Astrocyte (in vitro differentiated cells and primary cell): Measurements from ENCODE around the gene GBF1. TPM values are rescaled to one million over a fixed set of nuclear protein-coding genes. Genes with fewer than 3 reads are reported as not detected.
A peak's percentile ranks its signal among the peaks of the same experiment; 100 is the strongest.

ENCODE experiments used
- DNase-seq: peaks from one replicate; pipeline ENCODE4 v3.0.0-alpha.2; 2010; ENCODE audit warnings: low read depth
- FAIRE-seq: peaks from 2 replicates; lab custom pipeline; 2011; peaks lifted over from hg19 to GRCh38; lab: Jason Lieb, UNC
- H2AFZ ChIP-seq: 2 replicates; pipeline ENCODE4 v1.6.0; 2012; ENCODE audit warnings: low read depth, low read length, inconsistent platforms
- H3K27ac ChIP-seq: 2 replicates; pipeline ENCODE4 v1.5.1; 2011; ENCODE audit warnings: low read depth, low read length, inconsistent platforms
- H3K27me3 ChIP-seq: 2 replicates; pipeline ENCODE4 v1.6.0; 2011; ENCODE audit warnings: low read length, inconsistent platforms; ENCODE audit not compliant: insufficient read depth
- H3K36me3 ChIP-seq: 2 replicates; pipeline ENCODE4 v1.5.1; 2011; ENCODE audit warnings: low read length, inconsistent platforms; ENCODE audit not compliant: insufficient read depth
- H3K4me1 ChIP-seq: 2 replicates; pipeline ENCODE4 v1.5.1; 2011; ENCODE audit warnings: low read length, inconsistent platforms; ENCODE audit not compliant: insufficient read depth
- H3K4me2 ChIP-seq: 2 replicates; pipeline ENCODE4 v1.6.0; 2012; ENCODE audit warnings: low read length, inconsistent platforms
- H3K4me3 ChIP-seq: 2 replicates; pipeline ENCODE4 v1.5.1; 2011; ENCODE audit warnings: low read depth, mild to moderate bottlenecking, low read length, inconsistent platforms; ENCODE audit not compliant: insufficient read depth
- H3K79me2 ChIP-seq: 2 replicates; pipeline ENCODE4 v1.6.0; 2012; ENCODE audit warnings: mild to moderate bottlenecking, low read length, inconsistent platforms; ENCODE audit not compliant: insufficient read depth
- H3K9ac ChIP-seq: 2 replicates; pipeline ENCODE4 v1.6.0; 2012; ENCODE audit warnings: mild to moderate bottlenecking, low read length, inconsistent platforms
- H3K9me3 ChIP-seq: 2 replicates; pipeline ENCODE4 v1.5.1; 2012; ENCODE audit warnings: low read depth, mild to moderate bottlenecking, low read length, inconsistent platforms; ENCODE audit not compliant: insufficient read depth
- H4K20me1 ChIP-seq: 2 replicates; pipeline ENCODE4 v1.6.0; 2012; ENCODE audit warnings: low read length, inconsistent platforms; ENCODE audit not compliant: insufficient read depth
- H3K27ac Mint-ChIP-seq: one replicate; pipeline ENCODE4 v1.8.0; 2021; ENCODE audit warnings: mild to moderate bottlenecking, mixed read lengths; ENCODE audit not compliant: unreplicated experiment
- H3K27me3 Mint-ChIP-seq: one replicate; pipeline ENCODE4 v1.8.0; 2021; ENCODE audit warnings: low read depth, mixed read lengths; ENCODE audit not compliant: unreplicated experiment
- H3K36me3 Mint-ChIP-seq: one replicate; pipeline ENCODE4 v1.8.0; 2021; ENCODE audit warnings: low read depth, mixed read lengths; ENCODE audit not compliant: unreplicated experiment
- H3K4me1 Mint-ChIP-seq: one replicate; pipeline ENCODE4 v1.8.0; 2021; ENCODE audit warnings: low read depth, mixed read lengths; ENCODE audit not compliant: unreplicated experiment
- H3K4me3 Mint-ChIP-seq: one replicate; pipeline ENCODE4 v1.8.0; 2021; ENCODE audit warnings: mild to moderate bottlenecking, moderate library complexity, mixed read lengths; ENCODE audit not compliant: unreplicated experiment
- H3K9me3 Mint-ChIP-seq: one replicate; pipeline ENCODE4 v1.8.0; 2021; ENCODE audit warnings: mild to moderate bottlenecking, mixed read lengths; ENCODE audit not compliant: unreplicated experiment
- EZH2 ChIP-seq: IDR thresholded peaks from 2 replicates; pipeline ENCODE4 v1.6.1; 2012; ENCODE audit warnings: mild to moderate bottlenecking, low read length, inconsistent platforms; ENCODE audit not compliant: insufficient read depth
- total RNA-seq: library from RNA; stranded (reverse); gene quantifications from 2 replicates; pipeline ENCODE4 v1.2.1, GENCODE V29; 2021
- TF ChIP-seq, protein P1 (sequence below): IDR thresholded peaks from 2 replicates; pipeline ENCODE4 v1.5.1; 2011; ENCODE audit warnings: low read depth, mild to moderate bottlenecking, inconsistent platforms, low read length, moderate library complexity; ENCODE audit not compliant: insufficient read depth

GBF1 gene
- total RNA-seq, 1 donor from 2014 or later = 72.8 TPM

DNA sequence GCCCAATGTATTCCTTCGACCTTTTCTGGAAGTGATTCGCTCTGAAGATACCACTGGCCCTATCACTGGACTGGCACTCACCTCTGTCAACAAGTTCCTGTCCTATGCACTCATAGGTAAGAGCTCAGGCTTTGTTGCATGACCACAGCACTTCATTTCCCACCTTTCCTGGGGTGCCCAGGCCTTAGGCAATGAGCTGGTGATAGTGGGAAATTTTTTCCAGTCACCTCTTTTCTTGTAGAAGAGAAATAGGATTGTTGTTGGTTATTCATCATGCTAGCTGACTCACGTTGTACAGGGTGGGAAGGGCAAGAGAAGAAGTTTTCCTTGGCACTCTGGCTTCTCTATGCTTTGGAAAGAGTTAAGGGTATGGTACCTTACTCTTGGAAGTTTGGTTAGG is 98.7 kb downstream of the GBF1 start:
- peaks cover 19% of the 10 kb centered on the region for H3K79me2 ChIP-seq
- H2AFZ ChIP-seq = no peak overlapping the region
- Mint-ChIP-seq H3K27me3 (no peaks in the 10 kb centered on the region), H3K27ac (peak overlapping the region; percentile 96), H3K9me3 (no peaks in the 10 kb centered on the region), H3K4me1 (peaks cover 25% of the 10 kb centered on the region), H3K36me3 (no peaks in the 10 kb centered on the region), H3K4me3 (no peak overlapping the region)
- peak; percentile 47 for FAIRE-seq
- DNase-seq = peak; percentile 69
- H4K20me1 ChIP-seq = peaks cover 27% of the 10 kb centered on the region
- no peak overlapping the region for H3K4me3 ChIP-seq
- H3K27ac ChIP-seq = peak overlapping the region; percentile 84
- no peaks in the 10 kb centered on the region for H3K9me3 ChIP-seq
- peak overlapping the region; percentile 75 for H3K4me2 ChIP-seq
- TF ChIP-seq EZH2 = no peak
- TF ChIP-seq, protein P1, sequence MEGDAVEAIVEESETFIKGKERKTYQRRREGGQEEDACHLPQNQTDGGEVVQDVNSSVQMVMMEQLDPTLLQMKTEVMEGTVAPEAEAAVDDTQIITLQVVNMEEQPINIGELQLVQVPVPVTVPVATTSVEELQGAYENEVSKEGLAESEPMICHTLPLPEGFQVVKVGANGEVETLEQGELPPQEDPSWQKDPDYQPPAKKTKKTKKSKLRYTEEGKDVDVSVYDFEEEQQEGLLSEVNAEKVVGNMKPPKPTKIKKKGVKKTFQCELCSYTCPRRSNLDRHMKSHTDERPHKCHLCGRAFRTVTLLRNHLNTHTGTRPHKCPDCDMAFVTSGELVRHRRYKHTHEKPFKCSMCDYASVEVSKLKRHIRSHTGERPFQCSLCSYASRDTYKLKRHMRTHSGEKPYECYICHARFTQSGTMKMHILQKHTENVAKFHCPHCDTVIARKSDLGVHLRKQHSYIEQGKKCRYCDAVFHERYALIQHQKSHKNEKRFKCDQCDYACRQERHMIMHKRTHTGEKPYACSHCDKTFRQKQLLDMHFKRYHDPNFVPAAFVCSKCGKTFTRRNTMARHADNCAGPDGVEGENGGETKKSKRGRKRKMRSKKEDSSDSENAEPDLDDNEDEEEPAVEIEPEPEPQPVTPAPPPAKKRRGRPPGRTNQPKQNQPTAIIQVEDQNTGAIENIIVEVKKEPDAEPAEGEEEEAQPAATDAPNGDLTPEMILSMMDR = no peak
- H3K9ac ChIP-seq = peak overlapping the region; percentile 37
- H3K36me3 ChIP-seq = peaks cover 6% of the 10 kb centered on the region
- peaks cover 27% of the 10 kb centered on the region for H3K4me1 ChIP-seq
- no peaks in the 10 kb centered on the region for H3K27me3 ChIP-seq

DNA sequence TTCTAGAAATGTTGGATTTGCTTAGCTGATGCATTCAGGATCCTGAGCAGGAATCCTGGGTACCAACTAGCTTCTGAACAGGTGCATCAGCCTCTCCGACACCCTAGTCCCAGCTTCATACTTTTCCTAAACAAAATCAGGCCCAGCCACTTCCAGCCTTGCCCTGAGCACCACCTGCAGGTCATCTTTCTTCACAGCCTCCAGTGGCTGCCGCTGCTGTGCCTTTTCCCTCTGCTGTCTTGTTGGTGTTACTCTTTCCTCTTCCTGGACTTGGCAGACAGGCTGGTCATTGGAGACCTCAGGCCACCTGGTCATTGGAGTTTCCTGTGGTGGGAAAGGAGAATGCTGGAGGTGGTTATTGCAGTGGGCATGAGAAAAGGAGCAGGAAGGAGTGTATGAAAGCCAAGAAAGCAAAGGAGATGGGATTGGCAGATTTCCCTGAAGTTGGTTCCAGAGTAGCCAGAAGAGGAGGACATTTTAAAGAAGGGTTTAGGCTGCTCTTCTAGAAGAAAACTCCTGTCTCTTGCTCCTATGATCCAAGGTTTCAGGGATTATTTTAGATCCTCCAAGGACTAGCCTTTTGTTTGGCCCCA is 102.0 kb downstream of the GBF1 start:
- H3K4me1 ChIP-seq = peaks cover 19% of the 10 kb centered on the region
- H3K9me3 Mint-ChIP-seq = no peaks in the 10 kb centered on the region
- H4K20me1 ChIP-seq = peaks cover 55% of the 10 kb centered on the region

More for the DNA sequence above, 102.0 kb downstream of the GBF1 start:
- no peaks in the 10 kb centered on the region for H3K27me3 Mint-ChIP-seq
- Histone ChIP-seq H3K79me2 (peaks cover 11% of the 10 kb centered on the region), H3K4me2 (no peak overlapping the region), H3K9me3 (no peaks in the 10 kb centered on the region), H3K27ac (no peak overlapping the region), H2AFZ (no peak overlapping the region), H3K4me3 (no peak overlapping the region), H3K27me3 (no peaks in the 10 kb centered on the region), H3K36me3 (peaks cover 13% of the 10 kb centered on the region), H3K9ac (no peak overlapping the region)
- H3K4me1 Mint-ChIP-seq = peaks cover 17% of the 10 kb centered on the region
- H3K27ac Mint-ChIP-seq = no peak overlapping the region
- no peak overlapping the region for H3K4me3 Mint-ChIP-seq
- FAIRE-seq (no peak), DNase-seq (peak; percentile 22)
- peaks cover 6% of the 10 kb centered on the region for H3K36me3 Mint-ChIP-seq
- TF ChIP-seq, protein P1 = peak; percentile 57
- TF ChIP-seq EZH2 = no peak
